HepG2 (cell line): ENCODE results near the gene PROX1. TPM values are rescaled to one million over a fixed set of nuclear protein-coding genes. Genes with fewer than 3 reads are reported as not detected.
A peak's percentile ranks its signal among the peaks of the same experiment; 100 is the strongest.

Experiments
- DMAP1 ChIP-seq: IDR thresholded peaks from 2 replicates; pipeline ENCODE4 v1.6.1; 2016
- EP300 ChIP-seq, 3 experiments: sonication (generic) in 1 of 3; formaldehyde crosslinking in 1 of 3; IDR thresholded peaks; 2 replicates each; pipeline versions ENCODE4 v1.5.1 to v1.6.1; 2011 to 2020; ENCODE audit warnings: low read depth in 2 of 3, low read length in 2 of 3, borderline replicate concordance in 1 of 3, improper control_type of control experiment in 1 of 3, mild to moderate bottlenecking in 1 of 3, missing genetic modification reagents in 1 of 3, moderate library complexity in 1 of 3
- FOSL2 ChIP-seq: sonication (generic); formaldehyde crosslinking; IDR thresholded peaks from 2 replicates; pipeline ENCODE4 v1.4.0; 2020; ENCODE audit warnings: missing genetic modification reagents
- FOXA3 ChIP-seq: IDR thresholded peaks from 2 replicates; pipeline ENCODE4 v1.6.1; 2016; ENCODE audit warnings: missing genetic modification reagents, missing compliant biosample characterization
- HMG20A ChIP-seq: IDR thresholded peaks from 2 replicates; pipeline ENCODE4 v1.6.1; 2016; ENCODE audit warnings: borderline replicate concordance
- KLF6 ChIP-seq: IDR thresholded peaks from 2 replicates; pipeline ENCODE4 v1.8.0; 2016; ENCODE audit warnings: missing biosample characterization, missing genetic modification reagents
- NCOA2 ChIP-seq: sonication (generic); formaldehyde crosslinking; IDR thresholded peaks from 2 replicates; pipeline ENCODE4 v1.8.0; 2022; ENCODE audit warnings: inconsistent platforms
- POLR2G ChIP-seq: fragments of 200-400 bp; formaldehyde crosslinking; IDR thresholded peaks from 2 replicates; pipeline ENCODE4 v1.6.1; 2018; ENCODE audit warnings: mild to moderate bottlenecking, low read depth, low read length, moderate library complexity
- SALL1 ChIP-seq: sonication (generic); formaldehyde crosslinking; IDR thresholded peaks from 2 replicates; pipeline ENCODE4 v1.8.0; 2022; ENCODE audit warnings: mild to moderate bottlenecking, missing genetic modification reagents
- SOX6 ChIP-seq, 2 experiments: fragments of 450-650 bp in 1 of 2; sonication (generic) in 1 of 2; formaldehyde crosslinking in 1 of 2; IDR thresholded peaks; 2 replicates each; pipeline versions ENCODE4 v1.4.0 to v1.6.1; 2017 to 2020; ENCODE audit warnings: antibody characterized with exemption in 1 of 2, mild to moderate bottlenecking in 1 of 2, missing genetic modification reagents in 1 of 2
- ZNF101 ChIP-seq: sonication (generic); formaldehyde crosslinking; IDR thresholded peaks from 2 replicates; pipeline ENCODE4 v1.4.0; 2020; ENCODE audit warnings: mild to moderate bottlenecking, low read depth, missing genetic modification reagents, borderline replicate concordance
- ZNF292 ChIP-seq: sonication (generic); formaldehyde crosslinking; IDR thresholded peaks from 2 replicates; pipeline ENCODE4 v1.8.1; 2022; ENCODE audit warnings: mild to moderate bottlenecking, low read depth, missing genetic modification reagents, borderline replicate concordance
- polyA plus RNA-seq, 8 experiments: library from polyadenylated mRNA; depleted of rRNA in 3 of 8; stranded (reverse) in 7 of 8; unstranded in 1 of 8; fragments of >200 nt; fragmentation: Illumina TruSeq in 4 of 8; extraction: Trizol in 4 of 8; gene quantifications; 2 replicates each; pipeline versions ENCODE4 v1.2.1 to v1.2.3, GENCODE V29; 2011 to 2016; ENCODE audit warnings: low read depth in 4 of 8, missing spikeins in 1 of 8, mixed read lengths in 1 of 8; ENCODE audit not compliant: insufficient read depth in 1 of 8
- total RNA-seq, 5 experiments: library from RNA; depleted of rRNA; stranded (reverse); fragments of >200 nt; fragmentation: Illumina TruSeq; extraction: Trizol; gene quantifications; 2 replicates each; pipeline ENCODE4 v1.2.3, GENCODE V29; 2016; ENCODE audit warnings: low read depth in 1 of 5
- TF ChIP-seq, protein P1 (sequence below): sonication (generic); formaldehyde crosslinking; IDR thresholded peaks from 2 replicates; pipeline ENCODE4 v1.4.0; 2020; ENCODE audit warnings: missing genetic modification reagents, borderline replicate concordance
- TF ChIP-seq, protein P2 (sequence below): sonication (generic); formaldehyde crosslinking; IDR thresholded peaks from 2 replicates; pipeline ENCODE4 v1.5.1; 2020; ENCODE audit warnings: mild to moderate bottlenecking, missing genetic modification reagents, moderate library complexity
- TF ChIP-seq, protein P3 (sequence below): sonication (generic); formaldehyde crosslinking; IDR thresholded peaks from 2 replicates; pipeline ENCODE4 v1.5.1; 2020; ENCODE audit warnings: missing genetic modification reagents, mild to moderate bottlenecking, borderline replicate concordance
- TF ChIP-seq, protein P4 (sequence below): sonication (generic); formaldehyde crosslinking; IDR thresholded peaks from 2 replicates; pipeline ENCODE4 v1.4.0; 2020; ENCODE audit warnings: missing genetic modification reagents

The PROX1 gene
- total and polyA plus RNA-seq, 2 of the 13 experiments (the other 11 are each of a cell fraction or from before 2014, with no cell fraction given): 12.3 to 30.2 TPM

DNA sequence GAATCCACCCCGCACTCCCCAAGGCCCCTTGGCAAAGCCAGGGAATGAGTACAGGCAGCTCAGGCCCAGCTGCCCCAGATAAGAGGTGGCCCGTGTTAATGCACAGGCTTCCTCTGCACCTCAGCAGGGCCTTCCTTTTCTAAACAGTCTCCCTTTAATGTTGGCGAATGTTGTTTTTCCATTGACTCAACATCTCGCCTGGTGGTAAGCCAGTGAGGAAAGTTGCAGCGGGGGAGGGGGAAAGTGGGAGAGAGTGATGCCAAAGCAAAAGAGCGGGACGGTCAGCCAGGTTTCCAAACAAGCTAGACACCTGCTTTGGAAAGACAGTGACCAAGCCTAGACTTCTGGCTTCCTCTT is 10.3 kb upstream of the PROX1 start (continued):
- TF ChIP-seq, protein P1, sequence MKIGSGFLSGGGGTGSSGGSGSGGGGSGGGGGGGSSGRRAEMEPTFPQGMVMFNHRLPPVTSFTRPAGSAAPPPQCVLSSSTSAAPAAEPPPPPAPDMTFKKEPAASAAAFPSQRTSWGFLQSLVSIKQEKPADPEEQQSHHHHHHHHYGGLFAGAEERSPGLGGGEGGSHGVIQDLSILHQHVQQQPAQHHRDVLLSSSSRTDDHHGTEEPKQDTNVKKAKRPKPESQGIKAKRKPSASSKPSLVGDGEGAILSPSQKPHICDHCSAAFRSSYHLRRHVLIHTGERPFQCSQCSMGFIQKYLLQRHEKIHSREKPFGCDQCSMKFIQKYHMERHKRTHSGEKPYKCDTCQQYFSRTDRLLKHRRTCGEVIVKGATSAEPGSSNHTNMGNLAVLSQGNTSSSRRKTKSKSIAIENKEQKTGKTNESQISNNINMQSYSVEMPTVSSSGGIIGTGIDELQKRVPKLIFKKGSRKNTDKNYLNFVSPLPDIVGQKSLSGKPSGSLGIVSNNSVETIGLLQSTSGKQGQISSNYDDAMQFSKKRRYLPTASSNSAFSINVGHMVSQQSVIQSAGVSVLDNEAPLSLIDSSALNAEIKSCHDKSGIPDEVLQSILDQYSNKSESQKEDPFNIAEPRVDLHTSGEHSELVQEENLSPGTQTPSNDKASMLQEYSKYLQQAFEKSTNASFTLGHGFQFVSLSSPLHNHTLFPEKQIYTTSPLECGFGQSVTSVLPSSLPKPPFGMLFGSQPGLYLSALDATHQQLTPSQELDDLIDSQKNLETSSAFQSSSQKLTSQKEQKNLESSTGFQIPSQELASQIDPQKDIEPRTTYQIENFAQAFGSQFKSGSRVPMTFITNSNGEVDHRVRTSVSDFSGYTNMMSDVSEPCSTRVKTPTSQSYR (CRISPR knock-in tag): peak; percentile 90
- TF ChIP-seq KLF6 (CRISPR knock-in tag) (0 out of 2 replicates have a peak, but pooled peaks have one; percentile 9), SOX6 (IDR thresholded peaks at IDR 0.05) (no peak), SOX6 (CRISPR knock-in tag; IDR thresholded peaks at IDR 0.05) (peak; percentile 30; the same call in 1 of the 2 replicates), SALL1 (CRISPR knock-in tag) (0 out of 2 replicates have a peak, but pooled peaks have one; percentile 21), DMAP1 (CRISPR knock-in tag) (no peak), FOXA3 (CRISPR knock-in tag) (peak; percentile 19; the same call in 1 of the 2 replicates), POLR2G (peak; percentile 41; the same call in 1 of the 2 replicates), ZNF101 (CRISPR knock-in tag) (no peak), EP300 (IDR thresholded peaks at IDR 0.05; ENCODE audit: low read depth in 2 of 2, low read length in 2 of 2) (peak in 1 of 2 experiments; percentile 19; a peak in 1 of 4 replicates), EP300 (CRISPR knock-in tag; IDR thresholded peaks at IDR 0.05; ENCODE audit: borderline replicate concordance) (no peak; the same call in 1 of the 2 replicates), NCOA2 (CRISPR knock-in tag) (0 out of 2 replicates have a peak, but pooled peaks have one; percentile 26), FOSL2 (peak; percentile 35; the same call in 1 of the 2 replicates), ZNF292 (no peak), HMG20A (CRISPR knock-in tag) (peak; percentile 38; the same call in 1 of the 2 replicates)
- TF ChIP-seq, protein P2, sequence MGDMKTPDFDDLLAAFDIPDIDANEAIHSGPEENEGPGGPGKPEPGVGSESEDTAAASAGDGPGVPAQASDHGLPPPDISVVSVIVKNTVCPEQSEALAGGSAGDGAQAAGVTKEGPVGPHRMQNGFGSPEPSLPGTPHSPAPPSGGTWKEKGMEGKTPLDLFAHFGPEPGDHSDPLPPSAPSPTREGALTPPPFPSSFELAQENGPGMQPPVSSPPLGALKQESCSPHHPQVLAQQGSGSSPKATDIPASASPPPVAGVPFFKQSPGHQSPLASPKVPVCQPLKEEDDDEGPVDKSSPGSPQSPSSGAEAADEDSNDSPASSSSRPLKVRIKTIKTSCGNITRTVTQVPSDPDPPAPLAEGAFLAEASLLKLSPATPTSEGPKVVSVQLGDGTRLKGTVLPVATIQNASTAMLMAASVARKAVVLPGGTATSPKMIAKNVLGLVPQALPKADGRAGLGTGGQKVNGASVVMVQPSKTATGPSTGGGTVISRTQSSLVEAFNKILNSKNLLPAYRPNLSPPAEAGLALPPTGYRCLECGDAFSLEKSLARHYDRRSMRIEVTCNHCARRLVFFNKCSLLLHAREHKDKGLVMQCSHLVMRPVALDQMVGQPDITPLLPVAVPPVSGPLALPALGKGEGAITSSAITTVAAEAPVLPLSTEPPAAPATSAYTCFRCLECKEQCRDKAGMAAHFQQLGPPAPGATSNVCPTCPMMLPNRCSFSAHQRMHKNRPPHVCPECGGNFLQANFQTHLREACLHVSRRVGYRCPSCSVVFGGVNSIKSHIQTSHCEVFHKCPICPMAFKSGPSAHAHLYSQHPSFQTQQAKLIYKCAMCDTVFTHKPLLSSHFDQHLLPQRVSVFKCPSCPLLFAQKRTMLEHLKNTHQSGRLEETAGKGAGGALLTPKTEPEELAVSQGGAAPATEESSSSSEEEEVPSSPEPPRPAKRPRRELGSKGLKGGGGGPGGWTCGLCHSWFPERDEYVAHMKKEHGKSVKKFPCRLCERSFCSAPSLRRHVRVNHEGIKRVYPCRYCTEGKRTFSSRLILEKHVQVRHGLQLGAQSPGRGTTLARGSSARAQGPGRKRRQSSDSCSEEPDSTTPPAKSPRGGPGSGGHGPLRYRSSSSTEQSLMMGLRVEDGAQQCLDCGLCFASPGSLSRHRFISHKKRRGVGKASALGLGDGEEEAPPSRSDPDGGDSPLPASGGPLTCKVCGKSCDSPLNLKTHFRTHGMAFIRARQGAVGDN (CRISPR knock-in tag): peak; percentile 67
- TF ChIP-seq, protein P3, sequence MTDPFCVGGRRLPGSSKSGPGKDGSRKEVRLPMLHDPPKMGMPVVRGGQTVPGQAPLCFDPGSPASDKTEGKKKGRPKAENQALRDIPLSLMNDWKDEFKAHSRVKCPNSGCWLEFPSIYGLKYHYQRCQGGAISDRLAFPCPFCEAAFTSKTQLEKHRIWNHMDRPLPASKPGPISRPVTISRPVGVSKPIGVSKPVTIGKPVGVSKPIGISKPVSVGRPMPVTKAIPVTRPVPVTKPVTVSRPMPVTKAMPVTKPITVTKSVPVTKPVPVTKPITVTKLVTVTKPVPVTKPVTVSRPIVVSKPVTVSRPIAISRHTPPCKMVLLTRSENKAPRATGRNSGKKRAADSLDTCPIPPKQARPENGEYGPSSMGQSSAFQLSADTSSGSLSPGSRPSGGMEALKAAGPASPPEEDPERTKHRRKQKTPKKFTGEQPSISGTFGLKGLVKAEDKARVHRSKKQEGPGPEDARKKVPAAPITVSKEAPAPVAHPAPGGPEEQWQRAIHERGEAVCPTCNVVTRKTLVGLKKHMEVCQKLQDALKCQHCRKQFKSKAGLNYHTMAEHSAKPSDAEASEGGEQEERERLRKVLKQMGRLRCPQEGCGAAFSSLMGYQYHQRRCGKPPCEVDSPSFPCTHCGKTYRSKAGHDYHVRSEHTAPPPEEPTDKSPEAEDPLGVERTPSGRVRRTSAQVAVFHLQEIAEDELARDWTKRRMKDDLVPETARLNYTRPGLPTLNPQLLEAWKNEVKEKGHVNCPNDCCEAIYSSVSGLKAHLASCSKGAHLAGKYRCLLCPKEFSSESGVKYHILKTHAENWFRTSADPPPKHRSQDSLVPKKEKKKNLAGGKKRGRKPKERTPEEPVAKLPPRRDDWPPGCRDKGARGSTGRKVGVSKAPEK (CRISPR knock-in tag): no peak
- TF ChIP-seq, protein P4, sequence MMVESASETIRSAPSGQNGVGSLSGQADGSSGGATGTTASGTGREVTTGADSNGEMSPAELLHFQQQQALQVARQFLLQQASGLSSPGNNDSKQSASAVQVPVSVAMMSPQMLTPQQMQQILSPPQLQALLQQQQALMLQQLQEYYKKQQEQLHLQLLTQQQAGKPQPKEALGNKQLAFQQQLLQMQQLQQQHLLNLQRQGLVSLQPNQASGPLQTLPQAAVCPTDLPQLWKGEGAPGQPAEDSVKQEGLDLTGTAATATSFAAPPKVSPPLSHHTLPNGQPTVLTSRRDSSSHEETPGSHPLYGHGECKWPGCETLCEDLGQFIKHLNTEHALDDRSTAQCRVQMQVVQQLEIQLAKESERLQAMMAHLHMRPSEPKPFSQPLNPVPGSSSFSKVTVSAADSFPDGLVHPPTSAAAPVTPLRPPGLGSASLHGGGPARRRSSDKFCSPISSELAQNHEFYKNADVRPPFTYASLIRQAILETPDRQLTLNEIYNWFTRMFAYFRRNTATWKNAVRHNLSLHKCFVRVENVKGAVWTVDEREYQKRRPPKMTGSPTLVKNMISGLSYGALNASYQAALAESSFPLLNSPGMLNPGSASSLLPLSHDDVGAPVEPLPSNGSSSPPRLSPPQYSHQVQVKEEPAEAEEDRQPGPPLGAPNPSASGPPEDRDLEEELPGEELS (CRISPR knock-in tag): peak; percentile 24; the same call in 1 of the 2 replicates
